H1 (cell line): ENCODE measurements around the gene OR2F1. TPM values are rescaled to one million over a fixed set of nuclear protein-coding genes. Genes with fewer than 3 reads are reported as not detected.

ENCODE experiments used
- CTCF ChIA-PET: fragments of 300-600 bp; sonication (Branson Sonifier 250); formaldehyde crosslinking; loops from one replicate; lab custom pipeline; 2021; ENCODE audit not compliant: partially characterized antibody; lab: Charles Lee
- POLR2A ChIA-PET: fragments of 300-600 bp; sonication (Branson Sonifier 250); formaldehyde crosslinking; loops from one replicate; lab custom pipeline; 2021; ENCODE audit warnings: inconsistent platforms; ENCODE audit not compliant: partially characterized antibody; lab: Charles Lee
- DNase-seq, 2 experiments: peaks; one replicate each; pipeline versions ENCODE4 v3.0.0 to v3.0.0-alpha.2; 2010 to 2022; ENCODE audit warnings: low spot score in 2 of 2, low read depth in 1 of 2, mixed read lengths in 1 of 2
- FAIRE-seq: peaks from 2 replicates; lab custom pipeline; 2011; peaks lifted over from hg19 to GRCh38; lab: Jason Lieb, UNC
- H2AFZ ChIP-seq: 2 replicates; pipeline ENCODE4 v1.8.1; 2012; ENCODE audit warnings: low read length, inconsistent platforms
- H2AK5ac ChIP-seq: 2 replicates; pipeline ENCODE4 v1.6.1; 2013; ENCODE audit warnings: low read depth, low read length
- H2BK120ac ChIP-seq: replicated peaks from 2 replicates; pipeline ENCODE3; 2013; ENCODE audit warnings: low read depth, low read length, inconsistent platforms
- H2BK12ac ChIP-seq: 2 replicates; pipeline ENCODE4 v1.6.1; 2013; ENCODE audit warnings: low read depth, low read length
- H2BK15ac ChIP-seq: 2 replicates; pipeline ENCODE4 v1.6.1; 2013; ENCODE audit warnings: low read length
- H2BK20ac ChIP-seq: 2 replicates; pipeline ENCODE4 v1.6.1; 2013; ENCODE audit warnings: low read length
- H2BK5ac ChIP-seq: 2 replicates; pipeline ENCODE4 v1.6.1; 2013; ENCODE audit warnings: low read depth, low read length
- H3K14ac ChIP-seq: 2 replicates; pipeline ENCODE4 v1.6.1; 2013; ENCODE audit warnings: inconsistent platforms; ENCODE audit not compliant: insufficient read length
- H3K18ac ChIP-seq: 2 replicates; pipeline ENCODE4 v1.6.1; 2013; ENCODE audit warnings: low read length; ENCODE audit errors: extremely low read depth
- H3K23ac ChIP-seq: 2 replicates; pipeline ENCODE4 v1.6.1; 2013; ENCODE audit warnings: inconsistent platforms; ENCODE audit not compliant: insufficient read length
- H3K23me2 ChIP-seq: 2 replicates; pipeline ENCODE4 v1.6.1; 2013; ENCODE audit warnings: low read depth, low read length
- H3K27ac ChIP-seq: 2 replicates; pipeline ENCODE4 v1.6.1; 2011; ENCODE audit warnings: low read depth, low read length, inconsistent platforms
- H3K27me3 ChIP-seq, 4 experiments: replicated peaks in 1 of 4; 1 replicate in 1 of 4; 2 replicates in 3 of 4; pipeline versions ENCODE4 v1.6.1 to v1.8.1; 2011 to 2013; ENCODE audit warnings: low read length in 3 of 4, mild to moderate bottlenecking in 3 of 4, inconsistent platforms in 2 of 4, mixed read lengths in 2 of 4, moderate library complexity in 1 of 4; ENCODE audit not compliant: control insufficient read depth in 3 of 4, insufficient read depth in 3 of 4; ENCODE audit errors: extremely low read depth in 1 of 4
- H3K36me3 ChIP-seq, 4 experiments: 2 replicates each; pipeline versions ENCODE4 v1.6.1 to v1.8.1; 2011 to 2013; ENCODE audit warnings: mild to moderate bottlenecking in 4 of 4, low read length in 3 of 4, moderate library complexity in 2 of 4, control low read depth in 1 of 4, inconsistent platforms in 1 of 4; ENCODE audit not compliant: insufficient read depth in 4 of 4, control insufficient read depth in 2 of 4
- H3K4ac ChIP-seq: replicated peaks from 2 replicates; pipeline ENCODE3; 2013; ENCODE audit warnings: low read length, low read depth, mixed read lengths, inconsistent platforms; ENCODE audit not compliant: insufficient read length
- H3K4me1 ChIP-seq, 4 experiments: replicated peaks in 1 of 4; 1 replicate in 1 of 4; 2 replicates in 3 of 4; pipeline versions ENCODE4 v1.6.1 to v1.8.1; 2011 to 2013; ENCODE audit warnings: low read length in 3 of 4, inconsistent platforms in 2 of 4, mixed read lengths in 1 of 4; ENCODE audit not compliant: insufficient read depth in 4 of 4, control insufficient read depth in 3 of 4
- H3K4me2 ChIP-seq, 2 experiments: 2 replicates each; pipeline versions ENCODE4 v1.6.1 to v1.8.1; 2011 to 2013; ENCODE audit warnings: low read depth in 2 of 2, low read length in 2 of 2, control low read depth in 1 of 2, inconsistent platforms in 1 of 2, mild to moderate bottlenecking in 1 of 2; ENCODE audit not compliant: insufficient read depth in 1 of 2
- H3K4me3 ChIP-seq, 4 experiments: fragments of 200-600, 300-600 bp in 1 of 4; sonication (generic), shearing (Covaris generic), sonication (Bioruptor Twin) in 1 of 4; 2 replicates each; pipeline versions ENCODE4 v1.5.1 to v1.8.1; 2011 to 2016; ENCODE audit warnings: low read length in 4 of 4, low read depth in 3 of 4, control low read depth in 2 of 4, inconsistent platforms in 2 of 4, mild to moderate bottlenecking in 2 of 4, mixed read lengths in 1 of 4, moderate library complexity in 1 of 4; ENCODE audit not compliant: insufficient read depth in 2 of 4; ENCODE audit errors: extremely low read depth in 1 of 4
- H3K56ac ChIP-seq: replicated peaks from 2 replicates; pipeline ENCODE3; 2013; ENCODE audit warnings: low read depth, mild to moderate bottlenecking, mixed read lengths, low read length, inconsistent platforms; ENCODE audit not compliant: insufficient read length
- H3K79me1 ChIP-seq: 2 replicates; pipeline ENCODE4 v1.6.1; 2013; ENCODE audit warnings: low read depth, low read length, control low read depth
- H3K79me2 ChIP-seq, 2 experiments: 2 replicates each; pipeline versions ENCODE4 v1.6.1 to v1.8.1; 2012 to 2013; ENCODE audit warnings: low read length in 2 of 2, mild to moderate bottlenecking in 2 of 2, inconsistent platforms in 1 of 2; ENCODE audit not compliant: insufficient read depth in 2 of 2, control insufficient read depth in 1 of 2
- H3K9ac ChIP-seq, 4 experiments: replicated peaks in 1 of 4; 1 replicate in 1 of 4; 2 replicates in 3 of 4; pipeline versions ENCODE4 v1.6.1 to v1.8.1; 2011 to 2013; ENCODE audit warnings: low read depth in 3 of 4, low read length in 3 of 4, control low read depth in 2 of 4, mild to moderate bottlenecking in 2 of 4, moderate library complexity in 2 of 4, inconsistent platforms in 1 of 4; ENCODE audit errors: extremely low read depth in 1 of 4
- H3K9me3 ChIP-seq, 2 experiments: 2 replicates each; pipeline versions ENCODE4 v1.6.1 to v1.8.1; 2012 to 2013; ENCODE audit warnings: mild to moderate bottlenecking in 2 of 2, moderate library complexity in 2 of 2, control low read depth in 1 of 2, inconsistent platforms in 1 of 2, low read depth in 1 of 2, low read length in 1 of 2, mixed read lengths in 1 of 2; ENCODE audit not compliant: insufficient read depth in 2 of 2
- H4K20me1 ChIP-seq, 2 experiments: replicated peaks in 1 of 2; 2 replicates each; pipeline versions ENCODE3 to v1.8.1; 2011 to 2013; ENCODE audit warnings: inconsistent platforms in 2 of 2, low read length in 2 of 2, mild to moderate bottlenecking in 1 of 2; ENCODE audit not compliant: insufficient read depth in 2 of 2, control insufficient read depth in 1 of 2
- H4K5ac ChIP-seq: 2 replicates; pipeline ENCODE4 v1.6.1; 2013; ENCODE audit warnings: low read length, low read depth, mixed read lengths, inconsistent platforms; ENCODE audit not compliant: insufficient read length
- H4K8ac ChIP-seq: 2 replicates; pipeline ENCODE4 v1.8.0; 2013; ENCODE audit warnings: mild to moderate bottlenecking, moderate library complexity, low read length, inconsistent platforms; ENCODE audit not compliant: insufficient read depth; ENCODE audit errors: extremely low read depth
- H4K91ac ChIP-seq: replicated peaks from 2 replicates; pipeline ENCODE3; 2013; ENCODE audit warnings: low read length, mixed read lengths, inconsistent platforms; ENCODE audit not compliant: insufficient read length
- BRCA1 ChIP-seq: IDR thresholded peaks from 2 replicates; pipeline ENCODE4 v1.6.1; 2012; ENCODE audit warnings: low read depth, low read length, improper control_type of control experiment
- EP300 ChIP-seq, 2 experiments: IDR thresholded peaks; 1 replicate in 1 of 2; 2 replicates in 1 of 2; pipeline ENCODE4 v1.6.1; 2011 to 2012; ENCODE audit warnings: low read depth in 2 of 2, low read length in 2 of 2, mild to moderate bottlenecking in 2 of 2, borderline replicate concordance in 1 of 2, inconsistent platforms in 1 of 2, moderate library complexity in 1 of 2
- HDAC6 ChIP-seq: IDR thresholded peaks from one replicate; pipeline ENCODE4 v1.7.1; 2012; ENCODE audit warnings: low read depth, mild to moderate bottlenecking, inconsistent platforms, low read length, moderate library complexity
- RFX5 ChIP-seq: IDR thresholded peaks from 2 replicates; pipeline ENCODE4 v1.6.1; 2011; ENCODE audit warnings: low read depth, low read length, improper control_type of control experiment, borderline replicate concordance
- RNF2 ChIP-seq: fragments of 200-900, 300-1000 bp; sonication (generic); IDR thresholded peaks from 2 replicates; pipeline ENCODE4 v1.7.1; 2016; ENCODE audit warnings: borderline replicate concordance, low read depth, mild to moderate bottlenecking, antibody characterized with exemption, low read length; ENCODE audit not compliant: poor library complexity, severe bottlenecking; ENCODE audit errors: missing control alignments
- RXRA ChIP-seq: IDR thresholded peaks from 2 replicates; pipeline ENCODE4 v1.6.1; 2011; ENCODE audit warnings: low read depth, mild to moderate bottlenecking, low read length, moderate library complexity; ENCODE audit not compliant: insufficient read depth
- SRF ChIP-seq: IDR thresholded peaks from 2 replicates; pipeline ENCODE4 v1.6.1; 2011; ENCODE audit warnings: mild to moderate bottlenecking, low read depth, low read length, moderate library complexity
- YY1 ChIP-seq: IDR thresholded peaks from 2 replicates; pipeline ENCODE4 v1.6.1; 2011; ENCODE audit warnings: low read depth, mild to moderate bottlenecking, low read length
- WGBS, 2 experiments: shearing (Covaris generic) in 1 of 2; methylation state at CpG; one replicate each; pipeline versions ENCODE4 v1.1.6 to v1.1.7; 2013 to 2015; ENCODE audit warnings: low lambda C conversion rate in 2 of 2, mixed read lengths in 2 of 2, inconsistent platforms in 1 of 2, low coverage in 1 of 2, missing lambda C conversion rate in 1 of 2; ENCODE audit not compliant: insufficient replicate concordance in 2 of 2, insufficient coverage in 1 of 2, insufficient read length in 1 of 2; ENCODE audit errors: extremely low coverage in 1 of 2, missing lambda C conversion rate in 1 of 2; 5-methylcytosine and 5-hydroxymethylcytosine counted together
- polyA plus RNA-seq, 7 experiments: library from polyadenylated mRNA; depleted of rRNA in 3 of 7; stranded (reverse) in 5 of 7; unstranded in 2 of 7; fragments of >200 nt in 5 of 7; fragments of 200-250 nt in 2 of 7; gene quantifications; 1 replicate in 5 of 7; 2 replicates in 1 of 7; 4 replicates in 1 of 7; pipeline versions ENCODE4 v1.2.1 to v1.2.3, GENCODE V29; 2011 to 2013; ENCODE audit warnings: missing spikeins in 2 of 7, mixed read lengths in 2 of 7
- total RNA-seq: library from RNA; stranded (reverse); fragmentation: NEBNext Ultra II Directional; extraction: Animal tissue kit (Norgen Biotek cat#: 25700); gene quantifications from 2 replicates; pipeline ENCODE4 v1.2.1, GENCODE V29; 2021
- TF ChIP-seq, protein P1 (sequence below), 3 experiments: IDR thresholded peaks; 1 replicate in 2 of 3; 2 replicates in 1 of 3; pipeline versions ENCODE4 v1.5.1 to v1.6.1; 2011; ENCODE audit warnings: low read length in 3 of 3, mild to moderate bottlenecking in 3 of 3, inconsistent platforms in 2 of 3, low read depth in 1 of 3, moderate library complexity in 1 of 3; ENCODE audit not compliant: insufficient read depth in 1 of 3; ENCODE audit errors: control extremely low read depth in 1 of 3
- TF ChIP-seq, protein P2 (sequence below): IDR thresholded peaks from 2 replicates; pipeline ENCODE4 v1.6.1; 2011; ENCODE audit warnings: low read depth, mild to moderate bottlenecking, low read length; ENCODE audit not compliant: insufficient read depth

The OR2F1 gene
- total and polyA plus RNA-seq, 2 of the 8 experiments (the other 6 are each of a cell fraction or from before 2014, with no cell fraction given), result 0.19 TPM; not detected in 1

- H3K4me3 ChIP-seq, result no peak overlapping the region
- H3K79me2 ChIP-seq, result no peaks in the 10 kb centered on the region
- no peak overlapping the region for H3K23ac ChIP-seq
- no peak overlapping the region for H2BK12ac ChIP-seq
- no peak for FAIRE-seq
- ChIA-PET POLR2A (no interaction called here), CTCF (no interaction called here)
- H4K8ac ChIP-seq, result no peak overlapping the region
- H3K9ac ChIP-seq, result no peak overlapping the region
- H4K91ac ChIP-seq, result no peak overlapping the region
- H3K27me3 ChIP-seq, result no peaks in the 10 kb centered on the region
- no peak overlapping the region for H3K56ac ChIP-seq
- H2AK5ac ChIP-seq, result no peak overlapping the region
- no peak overlapping the region for H2BK120ac ChIP-seq
- whole genome bisulfite sequencing, 2 experiments, result 88% methylated on average over 1 of the region's 1 CpG; no CpG with 5 or more reads in 1 of the 2 experiments
- no peak overlapping the region for H2BK5ac ChIP-seq
- no peak overlapping the region for H3K27ac ChIP-seq
- no peak overlapping the region for H4K5ac ChIP-seq
- H2BK15ac ChIP-seq, result no peak overlapping the region
- no peak overlapping the region for H3K4ac ChIP-seq
- H3K23me2 ChIP-seq, result no peaks in the 10 kb centered on the region
- H3K36me3 ChIP-seq, result no peaks in the 10 kb centered on the region
- H3K4me2 ChIP-seq, result no peak overlapping the region
- no peak overlapping the region for H3K14ac ChIP-seq
- H2BK20ac ChIP-seq, result no peak overlapping the region
- H3K9me3 ChIP-seq, result no peaks in the 10 kb centered on the region; a peak in 1 of 4 replicates
- no peak overlapping the region for H3K18ac ChIP-seq
- no peak overlapping the region for H2AFZ ChIP-seq
- no peak for DNase-seq
- H4K20me1 ChIP-seq, result no peaks in the 10 kb centered on the region
- no peaks in the 10 kb centered on the region for H3K79me1 ChIP-seq
- H3K4me1 ChIP-seq, result no peaks in the 10 kb centered on the region
- TF ChIP-seq HDAC6 (no peak), YY1 (no peak), BRCA1 (no peak), EP300 (IDR thresholded peaks at IDR 0.05; ENCODE audit: borderline replicate concordance in 1 of 2, low read depth in 2 of 2, low read length in 2 of 2) (no peak), SRF (no peak), RNF2 (no peak), RXRA (no peak), RFX5 (no peak)
- TF ChIP-seq, protein P1, sequence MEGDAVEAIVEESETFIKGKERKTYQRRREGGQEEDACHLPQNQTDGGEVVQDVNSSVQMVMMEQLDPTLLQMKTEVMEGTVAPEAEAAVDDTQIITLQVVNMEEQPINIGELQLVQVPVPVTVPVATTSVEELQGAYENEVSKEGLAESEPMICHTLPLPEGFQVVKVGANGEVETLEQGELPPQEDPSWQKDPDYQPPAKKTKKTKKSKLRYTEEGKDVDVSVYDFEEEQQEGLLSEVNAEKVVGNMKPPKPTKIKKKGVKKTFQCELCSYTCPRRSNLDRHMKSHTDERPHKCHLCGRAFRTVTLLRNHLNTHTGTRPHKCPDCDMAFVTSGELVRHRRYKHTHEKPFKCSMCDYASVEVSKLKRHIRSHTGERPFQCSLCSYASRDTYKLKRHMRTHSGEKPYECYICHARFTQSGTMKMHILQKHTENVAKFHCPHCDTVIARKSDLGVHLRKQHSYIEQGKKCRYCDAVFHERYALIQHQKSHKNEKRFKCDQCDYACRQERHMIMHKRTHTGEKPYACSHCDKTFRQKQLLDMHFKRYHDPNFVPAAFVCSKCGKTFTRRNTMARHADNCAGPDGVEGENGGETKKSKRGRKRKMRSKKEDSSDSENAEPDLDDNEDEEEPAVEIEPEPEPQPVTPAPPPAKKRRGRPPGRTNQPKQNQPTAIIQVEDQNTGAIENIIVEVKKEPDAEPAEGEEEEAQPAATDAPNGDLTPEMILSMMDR (IDR thresholded peaks at IDR 0.05; ENCODE audit: control extremely low read depth in 1 of 3, insufficient read depth in 1 of 3, low read depth in 1 of 3, low read length in 3 of 3), result no peak
- TF ChIP-seq, protein P2, sequence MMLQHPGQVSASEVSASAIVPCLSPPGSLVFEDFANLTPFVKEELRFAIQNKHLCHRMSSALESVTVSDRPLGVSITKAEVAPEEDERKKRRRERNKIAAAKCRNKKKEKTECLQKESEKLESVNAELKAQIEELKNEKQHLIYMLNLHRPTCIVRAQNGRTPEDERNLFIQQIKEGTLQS, result no peak
Measured at GRCh38 chr7:143979359-143979758, 24.7 kb downstream of the OR2F1 start.
